HepG2 (cell line): ENCODE results near the gene CCNF. TPM values are rescaled to one million over a fixed set of nuclear protein-coding genes. Genes with fewer than 3 reads are reported as not detected.

ENCODE experiments used
- ESRRA ChIP-seq: sonication (generic); formaldehyde crosslinking; IDR thresholded peaks from 2 replicates; pipeline ENCODE4 v1.5.1; 2020; ENCODE audit warnings: mild to moderate bottlenecking, low read depth, missing genetic modification reagents
- FOXJ3 ChIP-seq: sonication (generic); formaldehyde crosslinking; IDR thresholded peaks from 2 replicates; pipeline ENCODE4 v1.4.0; 2020; ENCODE audit warnings: missing genetic modification reagents, mild to moderate bottlenecking, borderline replicate concordance
- GATA4 ChIP-seq: sonication (generic); IDR thresholded peaks from 2 replicates; pipeline ENCODE4 v1.6.1; 2016; ENCODE audit warnings: antibody characterized with exemption, low read depth, borderline replicate concordance
- HMG20B ChIP-seq: conservative IDR thresholded peaks from 2 replicates; pipeline ENCODE4 v1.6.1; 2016; ENCODE audit warnings: missing genetic modification reagents, missing compliant biosample characterization
- HNF4A ChIP-seq: sonication (generic); formaldehyde crosslinking; IDR thresholded peaks from 2 replicates; pipeline ENCODE4 v1.4.0; 2020; ENCODE audit warnings: missing genetic modification reagents
- IKZF5 ChIP-seq: IDR thresholded peaks from 2 replicates; pipeline ENCODE4 v1.6.1; 2018; ENCODE audit warnings: missing genetic modification reagents, mild to moderate bottlenecking, missing compliant biosample characterization
- MAX ChIP-seq: IDR thresholded peaks from 2 replicates; pipeline ENCODE4 v1.6.1; 2012; ENCODE audit warnings: inconsistent platforms
- NFKBIZ ChIP-seq: IDR thresholded peaks from 2 replicates; pipeline ENCODE4 v1.6.1; 2018; ENCODE audit warnings: missing genetic modification reagents, missing compliant biosample characterization
- NFYC ChIP-seq: IDR thresholded peaks from 2 replicates; pipeline ENCODE4 v1.6.1; 2016; ENCODE audit warnings: missing genetic modification reagents, missing compliant biosample characterization
- XRCC5 ChIP-seq: fragments of 200-400 bp; formaldehyde crosslinking; optimal IDR thresholded peaks from 2 replicates; pipeline ENCODE3; 2017; ENCODE audit warnings: mild to moderate bottlenecking, low read length
- ZFP36L1 ChIP-seq: sonication (generic); formaldehyde crosslinking; IDR thresholded peaks from 2 replicates; pipeline ENCODE4 v1.8.0; 2022; ENCODE audit warnings: mild to moderate bottlenecking, missing genetic modification reagents, moderate library complexity
- ZNF124 ChIP-seq: sonication (generic); formaldehyde crosslinking; IDR thresholded peaks from 2 replicates; pipeline ENCODE4 v1.4.0; 2020; ENCODE audit warnings: missing genetic modification reagents
- ZNF251 ChIP-seq: sonication (generic); formaldehyde crosslinking; IDR thresholded peaks from 2 replicates; pipeline ENCODE4 v1.9.0; 2021; ENCODE audit warnings: mild to moderate bottlenecking, missing genetic modification reagents
- ZNF296 ChIP-seq: sonication (generic); formaldehyde crosslinking; conservative IDR thresholded peaks from 2 replicates; pipeline ENCODE4 v1.5.0; 2020; ENCODE audit warnings: mild to moderate bottlenecking, missing genetic modification reagents
- ZNF567 ChIP-seq: sonication (generic); formaldehyde crosslinking; IDR thresholded peaks from 2 replicates; pipeline ENCODE4 v1.8.1; 2023; ENCODE audit warnings: mild to moderate bottlenecking, missing genetic modification reagents, borderline replicate concordance
- ZNF746 ChIP-seq: sonication (generic); formaldehyde crosslinking; IDR thresholded peaks from 2 replicates; pipeline ENCODE4 v1.8.0; 2022; ENCODE audit warnings: mild to moderate bottlenecking, missing genetic modification reagents
- ZNF749 ChIP-seq: sonication (generic); formaldehyde crosslinking; IDR thresholded peaks from 2 replicates; pipeline ENCODE4 v1.8.0; 2022; ENCODE audit warnings: mild to moderate bottlenecking, missing genetic modification reagents, moderate library complexity, borderline replicate concordance
- ZNF766 ChIP-seq: sonication (generic); formaldehyde crosslinking; IDR thresholded peaks from 2 replicates; pipeline ENCODE4 v1.5.0; 2020; ENCODE audit warnings: missing genetic modification reagents, borderline replicate concordance
- ZSCAN31 ChIP-seq: sonication (generic); formaldehyde crosslinking; IDR thresholded peaks from 2 replicates; pipeline ENCODE4 v1.5.0; 2020; ENCODE audit warnings: low read depth, mild to moderate bottlenecking, missing genetic modification reagents
- polyA plus RNA-seq, 8 experiments: library from polyadenylated mRNA; depleted of rRNA in 3 of 8; stranded (reverse) in 7 of 8; unstranded in 1 of 8; fragments of >200 nt; fragmentation: Illumina TruSeq in 4 of 8; extraction: Trizol in 4 of 8; gene quantifications; 2 replicates each; pipeline versions ENCODE4 v1.2.1 to v1.2.3, GENCODE V29; 2011 to 2016; ENCODE audit warnings: low read depth in 4 of 8, missing spikeins in 1 of 8, mixed read lengths in 1 of 8; ENCODE audit not compliant: insufficient read depth in 1 of 8
- total RNA-seq, 5 experiments: library from RNA; depleted of rRNA; stranded (reverse); fragments of >200 nt; fragmentation: Illumina TruSeq; extraction: Trizol; gene quantifications; 2 replicates each; pipeline ENCODE4 v1.2.3, GENCODE V29; 2016; ENCODE audit warnings: low read depth in 1 of 5
- TF ChIP-seq, protein P1 (sequence below): IDR thresholded peaks from 2 replicates; pipeline ENCODE4 v1.6.1; 2016; ENCODE audit warnings: low read depth, missing genetic modification reagents, missing compliant biosample characterization
- TF ChIP-seq, protein P2 (sequence below): sonication (generic); formaldehyde crosslinking; IDR thresholded peaks from 2 replicates; pipeline ENCODE4 v1.4.0; 2020; ENCODE audit warnings: missing genetic modification reagents, borderline replicate concordance

The CCNF gene
- total and polyA plus RNA-seq, 2 of the 13 experiments (the other 11 are each of a cell fraction or from before 2014, with no cell fraction given) = 6.4 to 22.8 TPM

DNA sequence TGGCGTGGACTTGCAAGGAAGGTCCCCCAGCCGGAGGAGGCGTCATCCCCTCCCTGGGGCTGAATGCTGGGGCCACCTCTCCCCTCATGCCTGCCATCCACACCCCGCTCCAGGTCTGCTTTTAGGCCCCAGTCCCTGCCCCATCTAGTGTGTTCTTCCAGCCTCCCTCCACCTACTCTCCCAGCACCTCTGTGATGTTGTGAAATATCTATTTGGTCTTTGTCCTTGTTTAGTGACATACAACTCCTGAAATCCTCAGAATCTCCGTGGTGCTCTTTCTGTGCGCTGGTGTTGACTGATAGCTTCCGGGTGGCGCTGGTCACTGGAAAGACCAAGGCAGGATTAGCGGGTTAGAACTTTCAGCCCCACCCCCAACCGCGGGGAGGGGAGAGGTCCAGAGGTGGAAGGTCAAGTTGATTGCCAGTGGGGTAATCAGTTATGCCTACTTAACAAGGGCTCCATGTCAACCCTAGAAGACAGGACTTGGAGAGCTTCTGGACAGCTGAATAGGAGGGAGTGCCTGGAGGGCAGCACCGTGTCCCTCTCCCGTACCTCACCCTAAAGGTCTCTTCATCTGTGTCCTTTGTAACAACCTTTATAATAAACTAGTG, 55.8 kb downstream of the CCNF start (continued):
- TF ChIP-seq HMG20B (CRISPR knock-in tag) (peak; percentile 77), NFKBIZ (CRISPR knock-in tag) (peak; percentile 70; the same call in 1 of the 2 replicates), ZNF567 (no peak), ZNF746 (CRISPR knock-in tag) (no peak), HNF4A (CRISPR knock-in tag) (peak; percentile 88), ZFP36L1 (CRISPR knock-in tag) (peak; percentile 73), ZNF124 (CRISPR knock-in tag) (peak; percentile 78; the same call in 1 of the 2 replicates), MAX (peak; percentile 59), GATA4 (no peak), ZNF296 (CRISPR knock-in tag) (no peak), ESRRA (CRISPR knock-in tag) (peak; percentile 55; the same call in 1 of the 2 replicates), ZNF766 (CRISPR knock-in tag) (peak; percentile 68; the same call in 1 of the 2 replicates), ZNF251 (CRISPR knock-in tag) (no peak), IKZF5 (CRISPR knock-in tag) (peak; percentile 85), XRCC5 (peak; percentile 35), FOXJ3 (CRISPR knock-in tag) (peak; percentile 51; the same call in 1 of the 2 replicates), ZSCAN31 (CRISPR knock-in tag) (peak; percentile 75; the same call in 1 of the 2 replicates), NFYC (CRISPR knock-in tag) (0 out of 2 replicates have a peak, but pooled peaks have one; percentile 23), ZNF749 (CRISPR knock-in tag) (no peak)
- TF ChIP-seq, protein P1, sequence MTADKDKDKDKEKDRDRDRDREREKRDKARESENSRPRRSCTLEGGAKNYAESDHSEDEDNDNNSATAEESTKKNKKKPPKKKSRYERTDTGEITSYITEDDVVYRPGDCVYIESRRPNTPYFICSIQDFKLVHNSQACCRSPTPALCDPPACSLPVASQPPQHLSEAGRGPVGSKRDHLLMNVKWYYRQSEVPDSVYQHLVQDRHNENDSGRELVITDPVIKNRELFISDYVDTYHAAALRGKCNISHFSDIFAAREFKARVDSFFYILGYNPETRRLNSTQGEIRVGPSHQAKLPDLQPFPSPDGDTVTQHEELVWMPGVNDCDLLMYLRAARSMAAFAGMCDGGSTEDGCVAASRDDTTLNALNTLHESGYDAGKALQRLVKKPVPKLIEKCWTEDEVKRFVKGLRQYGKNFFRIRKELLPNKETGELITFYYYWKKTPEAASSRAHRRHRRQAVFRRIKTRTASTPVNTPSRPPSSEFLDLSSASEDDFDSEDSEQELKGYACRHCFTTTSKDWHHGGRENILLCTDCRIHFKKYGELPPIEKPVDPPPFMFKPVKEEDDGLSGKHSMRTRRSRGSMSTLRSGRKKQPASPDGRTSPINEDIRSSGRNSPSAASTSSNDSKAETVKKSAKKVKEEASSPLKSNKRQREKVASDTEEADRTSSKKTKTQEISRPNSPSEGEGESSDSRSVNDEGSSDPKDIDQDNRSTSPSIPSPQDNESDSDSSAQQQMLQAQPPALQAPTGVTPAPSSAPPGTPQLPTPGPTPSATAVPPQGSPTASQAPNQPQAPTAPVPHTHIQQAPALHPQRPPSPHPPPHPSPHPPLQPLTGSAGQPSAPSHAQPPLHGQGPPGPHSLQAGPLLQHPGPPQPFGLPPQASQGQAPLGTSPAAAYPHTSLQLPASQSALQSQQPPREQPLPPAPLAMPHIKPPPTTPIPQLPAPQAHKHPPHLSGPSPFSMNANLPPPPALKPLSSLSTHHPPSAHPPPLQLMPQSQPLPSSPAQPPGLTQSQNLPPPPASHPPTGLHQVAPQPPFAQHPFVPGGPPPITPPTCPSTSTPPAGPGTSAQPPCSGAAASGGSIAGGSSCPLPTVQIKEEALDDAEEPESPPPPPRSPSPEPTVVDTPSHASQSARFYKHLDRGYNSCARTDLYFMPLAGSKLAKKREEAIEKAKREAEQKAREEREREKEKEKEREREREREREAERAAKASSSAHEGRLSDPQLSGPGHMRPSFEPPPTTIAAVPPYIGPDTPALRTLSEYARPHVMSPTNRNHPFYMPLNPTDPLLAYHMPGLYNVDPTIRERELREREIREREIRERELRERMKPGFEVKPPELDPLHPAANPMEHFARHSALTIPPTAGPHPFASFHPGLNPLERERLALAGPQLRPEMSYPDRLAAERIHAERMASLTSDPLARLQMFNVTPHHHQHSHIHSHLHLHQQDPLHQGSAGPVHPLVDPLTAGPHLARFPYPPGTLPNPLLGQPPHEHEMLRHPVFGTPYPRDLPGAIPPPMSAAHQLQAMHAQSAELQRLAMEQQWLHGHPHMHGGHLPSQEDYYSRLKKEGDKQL (CRISPR knock-in tag) = no peak; the same call in 1 of the 2 replicates
- TF ChIP-seq, protein P2, sequence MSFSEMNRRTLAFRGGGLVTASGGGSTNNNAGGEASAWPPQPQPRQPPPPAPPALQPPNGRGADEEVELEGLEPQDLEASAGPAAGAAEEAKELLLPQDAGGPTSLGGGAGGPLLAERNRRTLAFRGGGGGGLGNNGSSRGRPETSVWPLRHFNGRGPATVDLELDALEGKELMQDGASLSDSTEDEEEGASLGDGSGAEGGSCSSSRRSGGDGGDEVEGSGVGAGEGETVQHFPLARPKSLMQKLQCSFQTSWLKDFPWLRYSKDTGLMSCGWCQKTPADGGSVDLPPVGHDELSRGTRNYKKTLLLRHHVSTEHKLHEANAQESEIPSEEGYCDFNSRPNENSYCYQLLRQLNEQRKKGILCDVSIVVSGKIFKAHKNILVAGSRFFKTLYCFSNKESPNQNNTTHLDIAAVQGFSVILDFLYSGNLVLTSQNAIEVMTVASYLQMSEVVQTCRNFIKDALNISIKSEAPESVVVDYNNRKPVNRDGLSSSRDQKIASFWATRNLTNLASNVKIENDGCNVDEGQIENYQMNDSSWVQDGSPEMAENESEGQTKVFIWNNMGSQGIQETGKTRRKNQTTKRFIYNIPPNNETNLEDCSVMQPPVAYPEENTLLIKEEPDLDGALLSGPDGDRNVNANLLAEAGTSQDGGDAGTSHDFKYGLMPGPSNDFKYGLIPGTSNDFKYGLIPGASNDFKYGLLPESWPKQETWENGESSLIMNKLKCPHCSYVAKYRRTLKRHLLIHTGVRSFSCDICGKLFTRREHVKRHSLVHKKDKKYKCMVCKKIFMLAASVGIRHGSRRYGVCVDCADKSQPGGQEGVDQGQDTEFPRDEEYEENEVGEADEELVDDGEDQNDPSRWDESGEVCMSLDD (CRISPR knock-in tag) = no peak
